Natural killer cell (primary cell): Measurements from ENCODE around the gene GRM1. TPM values are rescaled to one million over a fixed set of nuclear protein-coding genes. Genes with fewer than 3 reads are reported as not detected.

Source experiments
- ATAC-seq, 3 donors: fragments of 150-1000 bp in 2 of 3; fragments of 200-7000 bp in 1 of 3; cut with Tn5 transposase; 1 replicate in 1 of 3; 2 replicates in 2 of 3; pipeline ENCODE4 v1.10.0; 2021; ENCODE audit warnings: mild to moderate bottlenecking in 2 of 3, moderate library complexity in 2 of 3
- DNase-seq, 2 donors: peaks; one replicate each; pipeline versions ENCODE4 v3.0.0 to v3.0.0-alpha.2; 2013 to 2021; ENCODE audit warnings: mixed read lengths in 1 of 2
- H3K27ac ChIP-seq: one replicate; pipeline ENCODE4 v1.5.1; 2013; ENCODE audit warnings: mild to moderate bottlenecking, low read length
- H3K27me3 ChIP-seq: one replicate; pipeline ENCODE4 v1.6.1; 2013; ENCODE audit warnings: low read length; ENCODE audit not compliant: control insufficient read depth, insufficient read depth
- H3K36me3 ChIP-seq: one replicate; pipeline ENCODE4 v1.6.1; 2013; ENCODE audit warnings: low read length; ENCODE audit not compliant: control insufficient read depth, insufficient read depth
- H3K4me1 ChIP-seq: one replicate; pipeline ENCODE4 v1.6.1; 2013; ENCODE audit warnings: low read length; ENCODE audit not compliant: control insufficient read depth, insufficient read depth
- H3K4me3 ChIP-seq: one replicate; pipeline ENCODE4 v1.5.1; 2013; ENCODE audit warnings: low read length
- H3K9me3 ChIP-seq: one replicate; pipeline ENCODE4 v1.6.1; 2013; ENCODE audit warnings: low read length; ENCODE audit not compliant: control insufficient read depth, insufficient read depth
- H3K27ac Mint-ChIP-seq, 2 donors: one replicate each; pipeline ENCODE4 v1.8.0; 2022; ENCODE audit warnings: mild to moderate bottlenecking in 2 of 2, mixed read lengths in 2 of 2, moderate library complexity in 1 of 2
- H3K27me3 Mint-ChIP-seq, 2 donors: one replicate each; pipeline ENCODE4 v1.8.0; 2022; ENCODE audit warnings: low read depth in 2 of 2, mixed read lengths in 2 of 2
- H3K36me3 Mint-ChIP-seq: one replicate; pipeline ENCODE4 v1.8.0; 2022; ENCODE audit warnings: mixed read lengths
- H3K4me1 Mint-ChIP-seq, 2 donors: one replicate each; pipeline ENCODE4 v1.8.0; 2022; ENCODE audit warnings: mixed read lengths in 2 of 2
- H3K4me3 Mint-ChIP-seq: one replicate; pipeline ENCODE4 v1.8.0; 2022; ENCODE audit warnings: mild to moderate bottlenecking, moderate library complexity, mixed read lengths
- H3K9me3 Mint-ChIP-seq, 2 donors: one replicate each; pipeline ENCODE4 v1.8.0; 2022; ENCODE audit warnings: mixed read lengths in 2 of 2
- WGBS: methylation state at CpG from one replicate; pipeline ENCODE4 v1.1.7; 2013; ENCODE audit warnings: missing lambda C conversion rate; ENCODE audit not compliant: insufficient coverage; 5-methylcytosine and 5-hydroxymethylcytosine counted together
- intact Hi-C: fragments of 100-400 bp; cut with micrococcal nuclease; formaldehyde crosslinking; loops from one replicate; pipeline ENCODE4 v1.14.2; 2022
- total RNA-seq, 4 donors: library from RNA; stranded (reverse); fragments of 120-200 nt in 1 of 4; gene quantifications; one replicate each; pipeline versions ENCODE4 v1.2.3 to v1.2.4, GENCODE V29; 2013 to 2022
- TF ChIP-seq, protein P1 (sequence below): fragments of 200-600 bp; IDR thresholded peaks from one replicate; pipeline ENCODE4 v1.8.0; 2022; ENCODE audit warnings: antibody characterized with exemption

GRM1 gene
- total RNA-seq, 3 donors from 2014 or later (not counting 1 experiment from before 2014, with no cell fraction given), result not detected

DNA sequence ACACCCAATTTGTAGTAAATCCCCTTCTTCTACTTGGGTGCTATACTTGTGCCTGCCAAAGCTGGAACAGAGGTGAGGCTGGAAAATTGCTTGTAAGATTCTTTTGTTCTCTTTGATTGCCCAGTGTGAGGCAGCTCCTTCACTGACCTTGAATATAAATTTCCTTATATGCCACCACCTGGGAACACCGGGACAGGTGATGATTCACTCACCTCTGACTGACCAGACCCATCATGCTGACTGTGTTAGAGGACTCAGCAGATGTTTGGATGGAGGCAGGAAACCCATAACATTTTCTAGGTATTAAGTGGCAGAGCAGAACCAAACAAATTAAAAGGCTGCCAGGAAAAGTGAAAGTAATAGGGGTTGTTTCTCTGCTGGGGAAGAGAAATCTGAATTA, 120.9 kb downstream of the GRM1 start:
- intact Hi-C loops, result no loop called here
- Mint-ChIP-seq H3K4me3 (no peak overlapping the region), H3K4me1 (no peaks in the 10 kb centered on the region), H3K36me3 (no peaks in the 10 kb centered on the region), H3K9me3 (peaks cover 2 to 12% of the 10 kb centered on the region in 2 donors), H3K27ac (no peak overlapping the region), H3K27me3 (no peaks in the 10 kb centered on the region)
- Histone ChIP-seq H3K9me3 (no peaks in the 10 kb centered on the region), H3K27me3 (no peaks in the 10 kb centered on the region), H3K4me3 (no peak overlapping the region), H3K4me1 (no peaks in the 10 kb centered on the region), H3K36me3 (no peaks in the 10 kb centered on the region), H3K27ac (no peak overlapping the region)
- WGBS, result 83% methylated on average over 1 of the region's 1 CpG
- DNase-seq (no peak), ATAC-seq (no peak)
- TF ChIP-seq, protein P1, sequence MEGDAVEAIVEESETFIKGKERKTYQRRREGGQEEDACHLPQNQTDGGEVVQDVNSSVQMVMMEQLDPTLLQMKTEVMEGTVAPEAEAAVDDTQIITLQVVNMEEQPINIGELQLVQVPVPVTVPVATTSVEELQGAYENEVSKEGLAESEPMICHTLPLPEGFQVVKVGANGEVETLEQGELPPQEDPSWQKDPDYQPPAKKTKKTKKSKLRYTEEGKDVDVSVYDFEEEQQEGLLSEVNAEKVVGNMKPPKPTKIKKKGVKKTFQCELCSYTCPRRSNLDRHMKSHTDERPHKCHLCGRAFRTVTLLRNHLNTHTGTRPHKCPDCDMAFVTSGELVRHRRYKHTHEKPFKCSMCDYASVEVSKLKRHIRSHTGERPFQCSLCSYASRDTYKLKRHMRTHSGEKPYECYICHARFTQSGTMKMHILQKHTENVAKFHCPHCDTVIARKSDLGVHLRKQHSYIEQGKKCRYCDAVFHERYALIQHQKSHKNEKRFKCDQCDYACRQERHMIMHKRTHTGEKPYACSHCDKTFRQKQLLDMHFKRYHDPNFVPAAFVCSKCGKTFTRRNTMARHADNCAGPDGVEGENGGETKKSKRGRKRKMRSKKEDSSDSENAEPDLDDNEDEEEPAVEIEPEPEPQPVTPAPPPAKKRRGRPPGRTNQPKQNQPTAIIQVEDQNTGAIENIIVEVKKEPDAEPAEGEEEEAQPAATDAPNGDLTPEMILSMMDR, result no peak

- Mint-ChIP-seq H3K9me3 (peaks cover 2 to 7% of the 10 kb centered on the region in 2 donors), H3K27ac (no peak overlapping the region), H3K36me3 (no peaks in the 10 kb centered on the region), H3K4me1 (no peaks in the 10 kb centered on the region), H3K27me3 (no peaks in the 10 kb centered on the region), H3K4me3 (no peak overlapping the region)
- Histone ChIP-seq H3K9me3 (no peaks in the 10 kb centered on the region), H3K36me3 (no peaks in the 10 kb centered on the region), H3K4me3 (no peak overlapping the region), H3K4me1 (no peaks in the 10 kb centered on the region), H3K27ac (no peak overlapping the region), H3K27me3 (no peaks in the 10 kb centered on the region)
- TF ChIP-seq, protein P1, result no peak
- intact Hi-C loops, result no loop called here
- no peak for DNase-seq
- 76% methylated on average over 3 of the region's 4 CpGs for WGBS
- ATAC-seq, result no peak
These were observed 124.3 kb downstream of the GRM1 start for GRCh38 chr6:146153040-146153758.

DNA sequence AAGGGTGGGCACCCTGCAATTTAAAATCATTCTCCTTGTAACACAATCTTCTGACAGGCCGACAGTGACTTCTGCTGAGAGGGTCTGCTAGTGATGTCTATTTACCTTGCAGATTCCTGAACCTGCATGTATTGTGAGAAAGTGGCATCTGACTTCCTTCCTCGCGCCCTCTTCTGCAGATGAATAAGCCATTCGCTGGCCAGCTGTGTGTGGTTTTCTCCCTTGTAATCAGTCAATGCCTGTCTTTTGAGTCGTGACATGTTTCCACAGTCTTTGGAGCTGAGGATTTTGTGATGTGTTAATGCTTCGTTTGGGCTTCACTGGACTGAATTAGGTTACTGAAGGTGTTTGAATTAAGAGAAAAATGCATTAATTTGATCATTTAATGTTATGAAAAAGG, 125.3 kb downstream of the GRM1 start:
- TF ChIP-seq, protein P1, result no peak
- Mint-ChIP-seq H3K4me3 (no peak overlapping the region), H3K27ac (no peak overlapping the region), H3K9me3 (peaks cover 2 to 7% of the 10 kb centered on the region in 2 donors), H3K27me3 (no peaks in the 10 kb centered on the region), H3K4me1 (no peaks in the 10 kb centered on the region), H3K36me3 (no peaks in the 10 kb centered on the region)
- 9% methylated on average over 6 of the region's 6 CpGs for WGBS
- no peak for DNase-seq
- Histone ChIP-seq H3K4me3 (no peak overlapping the region), H3K27ac (no peak overlapping the region), H3K9me3 (no peaks in the 10 kb centered on the region), H3K4me1 (no peaks in the 10 kb centered on the region), H3K36me3 (no peaks in the 10 kb centered on the region), H3K27me3 (no peaks in the 10 kb centered on the region)
- intact Hi-C loops, result no loop called here
- ATAC-seq, result no peak

GRCh38 chr6:146161664-146162063, 132.8 kb downstream of the GRM1 start:
- Mint-ChIP-seq H3K27ac (no peak overlapping the region), H3K4me3 (no peak overlapping the region), H3K4me1 (no peaks in the 10 kb centered on the region), H3K36me3 (no peaks in the 10 kb centered on the region), H3K27me3 (no peaks in the 10 kb centered on the region), H3K9me3 (peaks cover 4 to 8% of the 10 kb centered on the region in 2 donors)
- DNase-seq (no peak), ATAC-seq (no peak)
- H3K36me3 ChIP-seq, result no peaks in the 10 kb centered on the region
- H3K9me3 ChIP-seq, result no peaks in the 10 kb centered on the region
- H3K4me3 ChIP-seq, result no peak overlapping the region
- TF ChIP-seq, protein P1, result no peak
- no peaks in the 10 kb centered on the region for H3K27me3 ChIP-seq
- intact Hi-C loops, result no loop called here
- 88% methylated on average over 5 of the region's 5 CpGs for WGBS
- H3K4me1 ChIP-seq, result no peaks in the 10 kb centered on the region
- H3K27ac ChIP-seq, result no peak overlapping the region
